GM23338 (cell line): Measurements from ENCODE around the gene SHC4. TPM values are rescaled to one million over a fixed set of nuclear protein-coding genes. Genes with fewer than 3 reads are reported as not detected.

Experiments
- ATAC-seq: fragments of 200-7000 bp; cut with Tn5 transposase; 3 replicates; pipeline ENCODE4 v1.9.1; 2020
- DNase-seq: peaks from one replicate; pipeline ENCODE4 v3.0.0-alpha.2; 2015; ENCODE audit warnings: low spot score
- H2AFZ ChIP-seq: fragments of 200-600 bp; sonication (generic); 2 replicates; pipeline ENCODE4 v1.8.0; 2016; ENCODE audit warnings: antibody characterized with exemption, mild to moderate bottlenecking, moderate library complexity
- H3F3A ChIP-seq: fragments of 200-600 bp; sonication (generic); replicated peaks from 2 replicates; pipeline ENCODE4 v1.8.0; 2017; ENCODE audit warnings: antibody characterized with exemption, mixed run types, low read depth
- H3K27ac ChIP-seq: fragments of 200-600 bp; sonication (generic); 2 replicates; pipeline ENCODE4 v1.6.1; 2016; ENCODE audit warnings: low read depth
- H3K27me3 ChIP-seq: fragments of 200-600 bp; sonication (generic); 2 replicates; pipeline ENCODE4 v1.8.0; 2016; ENCODE audit warnings: mild to moderate bottlenecking, mixed run types, moderate library complexity; ENCODE audit not compliant: insufficient read depth
- H3K36me3 ChIP-seq: fragments of 200-600 bp; sonication (generic); 2 replicates; pipeline ENCODE4 v1.8.0; 2016; ENCODE audit warnings: mild to moderate bottlenecking; ENCODE audit not compliant: insufficient read depth
- H3K4me1 ChIP-seq: fragments of 200-600 bp; sonication (generic); 2 replicates; pipeline ENCODE4 v1.8.0; 2016; ENCODE audit warnings: mild to moderate bottlenecking, moderate library complexity; ENCODE audit not compliant: insufficient read depth
- H3K4me2 ChIP-seq: fragments of 200-600 bp; sonication (generic); 2 replicates; pipeline ENCODE4 v1.7.1; 2017; ENCODE audit warnings: mixed run types
- H3K4me3 ChIP-seq: fragments of 200-600 bp; sonication (generic); 2 replicates; pipeline ENCODE4 v1.6.1; 2016; ENCODE audit warnings: mixed run types
- H3K79me2 ChIP-seq: fragments of 200-600 bp; sonication (generic); replicated peaks from 2 replicates; pipeline ENCODE4 v1.8.0; 2017; ENCODE audit warnings: mild to moderate bottlenecking; ENCODE audit not compliant: insufficient read depth
- H3K9me2 ChIP-seq: fragments of 200-600 bp; sonication (generic); 2 replicates; pipeline ENCODE4 v1.8.0; 2017; ENCODE audit not compliant: insufficient read depth
- H4K20me1 ChIP-seq: fragments of 200-600 bp; sonication (generic); replicated peaks from 2 replicates; pipeline ENCODE4 v1.8.0; 2017; ENCODE audit warnings: mild to moderate bottlenecking; ENCODE audit not compliant: insufficient read depth
- H3K27ac Mint-ChIP-seq: 2 replicates; pipeline ENCODE4 v1.8.0; 2020; ENCODE audit warnings: inconsistent platforms, mild to moderate bottlenecking, moderate library complexity, mixed read lengths
- H3K27me3 Mint-ChIP-seq: 3 replicates; pipeline ENCODE4 v1.8.0; 2022; ENCODE audit warnings: low read depth, mild to moderate bottlenecking, moderate library complexity, mixed read lengths, inconsistent platforms; ENCODE audit not compliant: insufficient read depth, poor library complexity
- H3K36me3 Mint-ChIP-seq: 3 replicates; pipeline ENCODE4 v1.8.0; 2021; ENCODE audit warnings: low read depth, mild to moderate bottlenecking, inconsistent platforms, moderate library complexity, mixed read lengths
- H3K4me1 Mint-ChIP-seq: 3 replicates; pipeline ENCODE4 v1.8.0; 2020; ENCODE audit warnings: mild to moderate bottlenecking, inconsistent platforms, mixed read lengths
- H3K4me3 Mint-ChIP-seq: 3 replicates; pipeline ENCODE4 v1.8.0; 2021; ENCODE audit warnings: moderate library complexity, mild to moderate bottlenecking, inconsistent platforms, mixed read lengths
- H3K9me3 Mint-ChIP-seq: 3 replicates; pipeline ENCODE4 v1.8.0; 2020; ENCODE audit warnings: moderate library complexity, mild to moderate bottlenecking, inconsistent platforms, mixed read lengths
- CREB1 ChIP-seq: fragments of 250-450 bp; sonication (Bioruptor Pico); IDR thresholded peaks from 2 replicates; pipeline ENCODE4 v1.5.0; 2020; ENCODE audit warnings: low read depth, mild to moderate bottlenecking, moderate library complexity
- CTCF ChIP-seq, 2 experiments: fragments of 200-600 bp in 1 of 2; sonication (generic) in 1 of 2; conservative IDR thresholded peaks; 2 replicates each; pipeline versions ENCODE4 v1.5.1 to v1.6.1; 2016 to 2017; ENCODE audit warnings: antibody characterized with exemption in 2 of 2, low read depth in 2 of 2, mild to moderate bottlenecking in 2 of 2, moderate library complexity in 1 of 2
- ETS1 ChIP-seq: IDR thresholded peaks from 2 replicates; pipeline ENCODE4 v1.6.1; 2016; ENCODE audit warnings: antibody characterized with exemption
- EZH2 ChIP-seq: fragments of 200-600 bp; sonication (generic); IDR thresholded peaks from one replicate; pipeline ENCODE4 v1.8.0; 2017; ENCODE audit warnings: antibody characterized with exemption, mild to moderate bottlenecking, low read depth; ENCODE audit not compliant: unreplicated experiment
- EZH2phosphoT487 ChIP-seq: fragments of 200-600 bp; sonication (generic); IDR thresholded peaks from one replicate; pipeline ENCODE4 v1.8.1; 2018; ENCODE audit warnings: antibody characterized with exemption; ENCODE audit not compliant: unreplicated experiment
- JUNB ChIP-seq: IDR thresholded peaks from one replicate; pipeline ENCODE4 v1.6.1; 2016; ENCODE audit warnings: antibody characterized with exemption; ENCODE audit not compliant: unreplicated experiment
- NANOG ChIP-seq: IDR thresholded peaks from 2 replicates; pipeline ENCODE4 v1.6.1; 2016; ENCODE audit warnings: antibody characterized with exemption, borderline replicate concordance
- POLR2AphosphoS5 ChIP-seq: IDR thresholded peaks from 2 replicates; pipeline ENCODE4 v1.6.1; 2016; ENCODE audit warnings: antibody characterized with exemption, low read depth
- STAT1 ChIP-seq: IDR thresholded peaks from one replicate; pipeline ENCODE4 v1.6.1; 2016; ENCODE audit warnings: antibody characterized with exemption; ENCODE audit not compliant: unreplicated experiment
- ZNF114 ChIP-seq: fragments of 250-450 bp; sonication (Bioruptor Pico); IDR thresholded peaks from 2 replicates; pipeline ENCODE4 v1.5.0; 2020; ENCODE audit warnings: mild to moderate bottlenecking, moderate library complexity
- ZNF331 ChIP-seq: fragments of 250-450 bp; sonication (Bioruptor Pico); IDR thresholded peaks from 2 replicates; pipeline ENCODE4 v1.5.0; 2020; ENCODE audit warnings: low read depth, mild to moderate bottlenecking, moderate library complexity
- ZNF462 ChIP-seq: fragments of 250-450 bp; sonication (Bioruptor Pico); IDR thresholded peaks from 2 replicates; pipeline ENCODE4 v1.5.0; 2020; ENCODE audit warnings: mild to moderate bottlenecking, moderate library complexity
- polyA plus RNA-seq: library from polyadenylated mRNA; unstranded; fragments of >200 nt; fragmentation: Nextera tagmentation; extraction: Ambion mirVana; gene quantifications from 2 replicates; pipeline ENCODE4 v1.2.1, GENCODE V29; 2016
- total RNA-seq: library from RNA; depleted of rRNA; stranded (reverse); fragments of >200 nt; shearing (Covaris generic); gene quantifications from 2 replicates; pipeline ENCODE4 v1.2.3, GENCODE V29; 2014
- TF ChIP-seq, protein P1 (sequence below): IDR thresholded peaks from one replicate; pipeline ENCODE4 v1.6.1; 2018; ENCODE audit warnings: antibody characterized with exemption; ENCODE audit not compliant: unreplicated experiment

Gene SHC4
- total and polyA plus RNA-seq, 2 experiments from 2014 or later, result 0.21 to 0.32 TPM

DNA sequence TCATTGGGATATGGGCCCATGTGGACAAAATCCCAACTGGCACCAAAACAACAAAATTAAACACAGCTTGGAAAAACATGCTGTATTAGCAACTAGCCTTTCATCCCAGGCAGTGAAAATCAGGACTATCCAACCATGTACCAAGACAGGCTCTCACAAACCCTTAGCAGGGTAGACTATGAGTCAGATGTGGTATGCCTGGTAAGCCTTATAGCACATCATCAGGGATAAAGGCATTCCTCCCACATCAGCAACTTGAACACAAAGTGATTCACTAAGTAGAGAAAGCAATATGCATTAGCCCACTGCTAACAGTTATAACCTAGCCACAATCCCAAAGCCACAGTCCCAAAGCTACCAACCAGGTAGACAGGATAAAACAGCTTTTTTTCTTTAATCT is 160.9 kb downstream of the SHC4 start:
- Histone ChIP-seq H3F3A (no peaks in the 10 kb centered on the region), H3K4me1 (peaks cover 17% of the 10 kb centered on the region), H3K27ac (no peak overlapping the region), H3K36me3 (no peaks in the 10 kb centered on the region), H2AFZ (no peak overlapping the region), H3K4me3 (no peak overlapping the region), H3K4me2 (no peak overlapping the region), H3K79me2 (peaks cover 56% of the 10 kb centered on the region), H3K9me2 (no peaks in the 10 kb centered on the region), H4K20me1 (peaks cover 14% of the 10 kb centered on the region; the same call in 1 of the 2 replicates), H3K27me3 (no peaks in the 10 kb centered on the region)
- H3K4me3 Mint-ChIP-seq, result no peak overlapping the region
- no peak overlapping the region for H3K27ac Mint-ChIP-seq
- no peaks in the 10 kb centered on the region for H3K36me3 Mint-ChIP-seq
- TF ChIP-seq ZNF331 (CRISPR knock-in tag) (no peak), EZH2 (no peak), ZNF114 (CRISPR knock-in tag) (no peak), EZH2phosphoT487 (no peak), NANOG (no peak), ETS1 (no peak), CTCF (conservative IDR thresholded peaks at IDR 0.05; ENCODE audit: low read depth in 2 of 2) (no peak), POLR2AphosphoS5 (no peak), JUNB (no peak), ZNF462 (CRISPR knock-in tag) (no peak), STAT1 (no peak), CREB1 (no peak)
- TF ChIP-seq, protein P1, sequence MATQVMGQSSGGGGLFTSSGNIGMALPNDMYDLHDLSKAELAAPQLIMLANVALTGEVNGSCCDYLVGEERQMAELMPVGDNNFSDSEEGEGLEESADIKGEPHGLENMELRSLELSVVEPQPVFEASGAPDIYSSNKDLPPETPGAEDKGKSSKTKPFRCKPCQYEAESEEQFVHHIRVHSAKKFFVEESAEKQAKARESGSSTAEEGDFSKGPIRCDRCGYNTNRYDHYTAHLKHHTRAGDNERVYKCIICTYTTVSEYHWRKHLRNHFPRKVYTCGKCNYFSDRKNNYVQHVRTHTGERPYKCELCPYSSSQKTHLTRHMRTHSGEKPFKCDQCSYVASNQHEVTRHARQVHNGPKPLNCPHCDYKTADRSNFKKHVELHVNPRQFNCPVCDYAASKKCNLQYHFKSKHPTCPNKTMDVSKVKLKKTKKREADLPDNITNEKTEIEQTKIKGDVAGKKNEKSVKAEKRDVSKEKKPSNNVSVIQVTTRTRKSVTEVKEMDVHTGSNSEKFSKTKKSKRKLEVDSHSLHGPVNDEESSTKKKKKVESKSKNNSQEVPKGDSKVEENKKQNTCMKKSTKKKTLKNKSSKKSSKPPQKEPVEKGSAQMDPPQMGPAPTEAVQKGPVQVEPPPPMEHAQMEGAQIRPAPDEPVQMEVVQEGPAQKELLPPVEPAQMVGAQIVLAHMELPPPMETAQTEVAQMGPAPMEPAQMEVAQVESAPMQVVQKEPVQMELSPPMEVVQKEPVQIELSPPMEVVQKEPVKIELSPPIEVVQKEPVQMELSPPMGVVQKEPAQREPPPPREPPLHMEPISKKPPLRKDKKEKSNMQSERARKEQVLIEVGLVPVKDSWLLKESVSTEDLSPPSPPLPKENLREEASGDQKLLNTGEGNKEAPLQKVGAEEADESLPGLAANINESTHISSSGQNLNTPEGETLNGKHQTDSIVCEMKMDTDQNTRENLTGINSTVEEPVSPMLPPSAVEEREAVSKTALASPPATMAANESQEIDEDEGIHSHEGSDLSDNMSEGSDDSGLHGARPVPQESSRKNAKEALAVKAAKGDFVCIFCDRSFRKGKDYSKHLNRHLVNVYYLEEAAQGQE, result no peak
- H3K4me1 Mint-ChIP-seq, result peaks cover 42% of the 10 kb centered on the region
- ATAC-seq (no peak), DNase-seq (no peak)
- no peaks in the 10 kb centered on the region for H3K27me3 Mint-ChIP-seq
- H3K9me3 Mint-ChIP-seq, result no peaks in the 10 kb centered on the region
